HUDEP-2 (cell line): ENCODE measurements around the gene GFI1.
"Not testable (repeated sequence)": the region's sequence is repeated elsewhere in the genome, so short reads cannot be mapped to it uniquely, and the experiment has no call there.

Experiments
- DNase-seq, 76 experiments: peaks; one replicate each; lab custom pipeline; 2025; ENCODE audit not compliant: unreplicated experiment in 76 of 76; lab: John Stamatoyannopoulos, UW

GFI1 gene

GRCh38 chr1:92466683-92467352 is 19.9 kb downstream of the GFI1 start:
- DNase-seq: no peak

GRCh38 chr1:92465256-92465647 is 21.5 kb downstream of the GFI1 start:
- no peak for DNase-seq

GRCh38 chr1:92464588-92465255 is 22.0 kb downstream of the GFI1 start:
- DNase-seq: no peak

- DNase-seq: peak in 2 of 76 experiments; percentile 9 to 28
These were observed 25.2 kb downstream of the GFI1 start for GRCh38 chr1:92461364-92462097.

- DNase-seq: no peak
These were observed 26.8 kb downstream of the GFI1 start for GRCh38 chr1:92459871-92460320.

GRCh38 chr1:92458146-92458545 is 28.6 kb downstream of the GFI1 start:
- no peak for DNase-seq

- no peak for DNase-seq
These were observed 38.7 kb downstream of the GFI1 start for GRCh38 chr1:92447976-92448375.

GRCh38 chr1:92447033-92447681 is 39.6 kb downstream of the GFI1 start:
- DNase-seq: no peak

GRCh38 chr1:92446546-92446945 is 40.2 kb downstream of the GFI1 start:
- peak in 69 of 76 experiments; percentile 4 to 88 (median 47) for DNase-seq

- DNase-seq: no peak
These were observed 40.9 kb downstream of the GFI1 start for GRCh38 chr1:92445865-92446264.

GRCh38 chr1:92444351-92444750 is 42.4 kb downstream of the GFI1 start:
- DNase-seq: no peak

GRCh38 chr1:92443893-92444292 is 42.8 kb downstream of the GFI1 start:
- no peak for DNase-seq

- no peak for DNase-seq
These were observed 44.4 kb downstream of the GFI1 start for GRCh38 chr1:92442351-92442750.

- no peak for DNase-seq
These were observed 44.9 kb downstream of the GFI1 start for GRCh38 chr1:92441697-92442342.

GRCh38 chr1:92441316-92441696 is 45.4 kb downstream of the GFI1 start:
- DNase-seq: no peak

- no peak for DNase-seq
These were observed 47.4 kb downstream of the GFI1 start for GRCh38 chr1:92439291-92439690.

GRCh38 chr1:92434572-92434971 is 52.2 kb downstream of the GFI1 start:
- DNase-seq: not testable (repeated sequence)

- DNase-seq: no peak
These were observed 56.7 kb downstream of the GFI1 start for GRCh38 chr1:92430030-92430429.

- no peak for DNase-seq
These were observed 61.1 kb downstream of the GFI1 start for GRCh38 chr1:92425617-92426016.
